Activated CD8-positive, alpha-beta memory T cell treated with anti-CD3 and anti-CD28 coated beads, Interleukin-2, amount 50 U/mL, for 1 hour (primary cell): ENCODE results near the gene KCTD5.

Source experiments
- DNase-seq: peaks from one replicate; pipeline ENCODE4 v3.0.0-alpha.2; 2020; ENCODE audit errors: extremely low read depth

Gene KCTD5

DNA sequence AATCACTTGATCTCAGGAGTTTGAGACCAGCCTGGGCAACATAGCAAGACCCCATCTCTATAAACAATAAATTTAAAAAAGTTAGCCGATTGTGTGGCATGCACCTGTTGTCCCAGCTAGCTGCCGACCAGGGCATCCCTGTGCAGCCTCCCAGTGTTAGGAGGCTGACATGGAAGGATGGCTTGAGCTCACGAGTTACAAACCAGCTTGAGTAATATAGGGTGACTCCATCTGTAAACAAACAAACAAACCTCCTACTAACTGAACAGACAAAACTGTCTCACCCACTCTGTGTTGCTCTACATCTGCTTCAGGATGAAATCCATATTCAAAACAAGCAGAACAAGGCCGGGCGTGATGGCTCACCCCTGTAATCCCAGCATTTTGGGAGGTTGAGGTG is 44.6 kb downstream of the KCTD5 start:
- no peak for DNase-seq

DNA sequence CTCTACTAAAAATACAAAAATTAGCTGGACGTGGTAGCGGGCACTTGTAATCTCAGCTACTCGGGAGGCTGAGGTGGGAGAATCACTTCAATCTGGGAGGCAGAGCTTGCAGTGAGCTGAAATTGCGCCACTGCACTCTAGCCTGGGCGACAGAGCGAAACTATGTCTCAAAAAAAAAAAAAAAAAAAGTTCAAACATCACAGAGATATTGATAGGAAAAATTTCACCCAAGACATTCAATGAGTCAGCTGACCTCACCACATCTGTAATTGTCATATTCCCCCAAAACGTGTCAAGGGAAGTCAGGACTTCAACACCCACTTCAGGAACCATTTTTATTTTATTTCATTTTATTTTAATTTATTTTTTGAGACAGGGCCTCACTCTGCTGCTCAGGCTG is 45.7 kb downstream of the KCTD5 start:
- no peak for DNase-seq

DNA sequence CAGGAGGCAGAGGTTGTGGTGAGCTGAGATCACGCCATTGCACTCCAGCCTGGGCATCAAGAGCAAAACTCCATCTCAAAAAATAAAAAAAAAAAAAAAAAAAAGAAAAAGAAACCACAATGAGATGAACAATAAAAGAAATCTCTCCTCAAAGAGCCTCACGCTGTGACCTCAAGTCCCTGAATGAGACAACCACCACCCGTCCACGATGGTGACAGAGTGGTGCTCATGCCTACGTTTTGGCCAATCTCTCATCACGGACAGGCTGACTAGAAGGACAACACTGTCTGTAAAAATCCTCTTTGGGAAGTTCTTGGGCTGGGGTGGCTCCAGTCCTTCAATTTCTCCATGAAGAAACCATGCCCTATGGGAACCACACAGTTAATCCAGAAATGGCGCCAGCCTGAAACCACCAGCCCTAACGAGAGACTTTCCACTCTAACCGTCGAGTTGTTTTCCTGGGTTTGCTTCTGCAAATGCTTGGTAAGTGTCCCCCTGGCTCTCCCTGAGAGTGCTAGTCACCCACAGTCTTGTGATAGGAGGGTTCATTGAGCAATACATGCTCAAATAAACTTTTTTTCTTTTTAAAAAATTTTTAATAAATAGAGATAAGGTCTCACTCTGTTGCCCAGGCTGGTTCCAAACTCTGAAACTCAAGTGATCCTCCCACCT is 52.7 kb downstream of the KCTD5 start:
- DNase-seq: no peak

DNA sequence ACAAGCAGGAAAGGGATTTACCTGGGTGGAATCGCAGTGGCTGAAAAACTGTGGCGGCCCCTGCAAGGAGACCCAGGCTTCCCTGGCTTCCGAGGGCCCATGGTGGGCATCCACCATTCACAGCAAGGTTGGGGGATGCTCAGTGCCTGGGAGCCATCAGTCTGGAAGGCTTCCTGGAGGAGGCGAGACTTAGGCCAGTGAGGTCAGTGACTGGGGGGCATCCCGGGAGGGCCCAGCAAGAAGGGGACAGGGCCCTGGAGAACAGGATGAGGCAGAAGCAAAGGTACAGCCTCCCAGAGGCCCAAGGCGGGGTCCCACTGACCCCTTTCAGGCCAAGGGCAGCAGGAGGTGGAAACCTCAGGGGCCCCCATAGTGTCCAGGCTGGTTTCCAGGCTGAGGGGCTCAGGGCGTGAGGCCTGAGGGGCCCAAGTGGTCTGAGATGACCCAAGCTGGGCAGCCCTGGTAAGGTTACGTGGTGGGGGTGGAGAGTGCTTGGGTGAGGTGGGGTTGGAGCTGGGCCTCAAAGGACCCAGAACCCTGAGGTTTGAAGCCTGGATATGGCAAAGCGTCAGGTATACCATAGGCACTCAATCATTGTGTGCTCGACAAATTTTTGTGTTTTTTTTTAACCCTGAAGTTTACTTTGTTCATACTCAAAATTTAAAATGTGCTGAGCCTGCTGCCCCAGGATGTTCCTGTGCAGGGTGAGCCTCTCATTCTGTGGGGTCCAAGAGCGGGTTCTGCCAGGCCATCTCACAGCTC is 54.3 kb downstream of the KCTD5 start:
- no peak for DNase-seq

DNA sequence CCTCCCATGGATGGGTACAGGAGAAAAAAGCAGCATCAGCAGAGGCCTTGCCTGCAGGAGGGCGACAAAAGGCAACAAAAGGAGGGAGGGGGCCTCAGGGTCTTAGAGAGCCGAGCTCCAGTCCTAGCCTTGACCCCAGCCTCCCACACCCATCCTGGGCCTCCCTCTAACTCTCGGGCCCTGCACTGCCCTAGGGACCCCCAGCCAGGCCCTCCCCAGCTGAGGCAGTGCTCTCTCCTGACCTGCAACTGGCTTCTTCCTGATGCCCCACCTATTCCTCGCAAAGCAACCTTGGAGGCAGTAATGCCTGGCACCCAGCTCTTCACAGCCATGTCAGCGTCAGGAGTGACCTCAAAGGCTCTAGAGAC is 54.9 kb downstream of the KCTD5 start:
- no peak for DNase-seq

DNA sequence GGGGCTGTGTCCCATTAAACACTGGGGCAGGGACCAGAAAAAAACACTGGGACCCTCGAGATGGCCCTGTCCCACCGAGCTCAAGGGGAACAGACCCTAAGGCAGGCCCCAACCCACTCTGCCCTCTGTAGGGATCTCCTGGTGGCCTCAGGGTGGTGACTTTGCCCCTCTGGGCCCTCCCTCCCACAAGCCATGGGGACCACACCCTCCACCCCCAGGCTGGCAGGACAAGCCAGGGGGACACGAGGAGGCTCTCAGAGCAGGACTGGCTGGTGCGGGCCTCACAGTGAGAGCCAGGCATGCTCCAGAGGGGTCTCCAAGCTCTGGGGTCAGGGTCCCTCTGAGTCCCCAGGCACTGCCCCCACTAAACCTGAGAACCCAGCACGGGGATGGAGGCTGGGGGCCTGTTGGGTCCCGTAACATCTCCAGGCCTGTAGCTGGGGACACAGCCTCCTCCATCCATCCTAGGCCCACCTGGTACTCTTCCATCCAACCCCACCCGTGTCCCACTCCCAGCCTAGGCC is 55.6 kb downstream of the KCTD5 start:
- DNase-seq: no peak

DNA sequence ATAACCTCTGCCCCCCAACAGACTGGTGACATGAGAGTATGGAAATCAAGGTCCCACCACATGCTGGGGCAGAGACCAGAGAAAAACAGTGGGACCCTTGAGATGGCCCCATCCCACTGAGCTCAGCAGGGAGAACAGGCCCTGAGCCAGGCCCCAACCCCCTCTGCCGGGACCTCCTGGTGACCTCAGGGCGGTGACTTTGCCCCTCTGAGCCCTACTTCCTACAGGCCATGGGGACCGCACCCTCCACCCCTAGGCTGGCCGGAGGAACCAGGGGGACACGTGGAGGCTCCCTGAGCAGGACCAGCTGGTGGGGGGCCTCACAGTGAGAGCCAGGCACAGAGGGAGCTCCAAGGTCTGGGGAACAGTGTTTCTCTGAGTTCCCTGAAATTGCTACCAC is 56.3 kb downstream of the KCTD5 start:
- DNase-seq: no peak

DNA sequence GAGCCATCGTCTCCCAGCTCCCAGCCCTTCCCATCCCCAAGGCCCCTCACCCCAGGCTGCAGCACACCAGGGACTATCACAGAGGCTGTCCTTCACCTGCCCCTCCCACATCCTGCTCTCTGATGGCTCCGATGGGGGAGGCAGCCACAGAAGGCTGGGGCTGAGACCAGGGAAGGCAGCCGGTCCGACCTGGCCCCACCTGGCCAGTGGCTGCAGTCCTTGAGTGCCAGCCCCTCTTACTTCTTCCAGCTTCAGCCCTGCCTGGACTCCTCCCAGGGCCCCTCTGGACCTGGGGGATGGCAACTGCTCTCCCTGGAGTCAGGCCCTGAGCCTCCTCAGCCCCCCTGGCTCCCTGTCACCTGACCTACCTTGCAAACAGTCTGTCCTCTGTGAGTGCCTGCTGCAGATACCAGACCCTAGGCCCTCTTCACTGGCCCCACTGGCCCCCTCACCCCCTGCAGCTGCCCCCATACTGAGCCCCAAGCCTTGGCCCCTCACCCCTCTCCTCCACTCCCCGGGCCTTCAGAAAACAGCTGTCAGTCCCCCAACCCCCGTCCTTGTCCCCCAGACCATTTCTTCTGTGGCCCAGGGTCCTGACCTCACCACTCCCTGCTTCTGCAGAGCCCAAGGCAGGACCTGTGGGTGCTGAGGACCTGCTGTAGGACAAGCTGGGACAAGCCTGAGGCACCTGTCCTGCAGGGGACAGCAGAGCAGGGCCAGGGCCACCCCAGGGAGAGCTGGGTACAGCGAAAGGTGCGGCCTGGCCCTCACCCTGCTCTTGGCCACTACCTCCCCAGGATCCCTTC is 57.5 kb downstream of the KCTD5 start:
- no peak for DNase-seq

DNA sequence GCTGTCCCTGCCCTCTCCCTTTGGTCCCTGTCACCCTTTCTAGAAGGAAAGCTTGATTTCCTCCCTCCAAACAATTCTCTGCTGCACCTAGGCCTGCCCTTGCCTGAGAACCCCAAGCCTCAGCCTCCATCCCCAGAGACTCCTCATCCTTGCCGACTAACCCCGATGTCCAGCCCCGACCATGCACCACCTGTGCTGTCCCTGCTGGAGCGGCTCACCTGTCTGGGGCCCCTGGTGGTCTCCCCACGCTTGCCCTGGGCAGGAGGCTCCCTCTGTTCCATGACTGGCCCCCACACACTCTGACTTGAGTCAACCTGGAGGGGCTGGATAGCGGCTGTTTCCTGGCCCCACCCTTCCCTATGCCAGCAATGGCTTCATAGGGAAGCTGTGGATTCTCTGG is 58.2 kb downstream of the KCTD5 start:
- no peak for DNase-seq

DNA sequence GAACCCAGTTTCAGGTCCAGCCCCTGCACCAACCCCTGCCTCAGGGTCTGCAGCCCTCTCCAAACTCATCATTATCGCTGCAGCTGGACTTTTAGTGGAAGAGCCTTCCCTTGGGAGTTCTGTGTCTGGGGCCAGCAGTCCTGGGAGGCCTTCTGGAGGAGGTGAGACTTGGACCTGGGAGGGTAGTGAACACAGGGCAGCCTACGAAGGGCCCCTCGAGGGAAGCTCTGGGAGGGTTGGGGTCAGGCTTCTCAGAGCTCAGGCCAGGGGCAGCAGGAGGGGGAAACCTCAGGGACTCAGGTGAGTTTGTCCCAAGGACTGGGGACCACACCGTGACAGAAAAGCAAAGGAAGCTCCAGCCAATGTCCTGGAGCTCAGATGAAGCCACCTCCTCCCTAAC is 58.8 kb downstream of the KCTD5 start:
- DNase-seq: no peak

DNA sequence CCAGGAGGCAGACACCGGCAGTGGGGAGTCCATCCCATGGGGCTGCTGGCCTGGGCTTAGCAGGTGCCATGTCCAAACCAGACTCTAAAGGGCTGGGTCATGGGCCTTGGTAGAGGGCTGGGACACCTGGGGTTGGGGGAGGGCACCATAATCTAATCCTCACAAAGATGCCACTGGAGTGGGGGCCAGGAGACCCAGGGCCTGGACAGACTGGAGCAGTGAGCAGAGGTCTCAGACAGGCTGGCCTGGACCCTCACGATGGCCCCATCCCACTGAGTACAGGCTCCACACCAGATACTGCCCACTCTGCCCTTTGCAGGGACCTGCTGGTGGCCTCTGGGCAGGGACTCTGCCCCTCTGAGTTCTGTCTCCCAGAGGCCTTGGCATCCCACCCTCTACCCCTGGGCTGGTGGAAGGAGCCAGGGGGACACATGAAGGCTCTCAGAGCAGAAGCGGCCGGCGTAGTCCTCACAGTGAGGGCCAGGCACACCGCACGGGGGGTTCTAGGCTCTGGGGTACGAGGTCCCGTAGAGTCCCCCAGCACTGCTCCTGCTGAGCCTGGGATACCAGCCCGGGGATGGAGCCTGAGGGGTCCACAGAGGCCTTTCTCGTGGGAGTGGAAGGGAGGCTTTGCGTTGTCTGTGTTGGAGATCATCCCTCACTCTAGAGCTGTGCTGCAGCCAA is 60.1 kb downstream of the KCTD5 start:
- DNase-seq: no peak

DNA sequence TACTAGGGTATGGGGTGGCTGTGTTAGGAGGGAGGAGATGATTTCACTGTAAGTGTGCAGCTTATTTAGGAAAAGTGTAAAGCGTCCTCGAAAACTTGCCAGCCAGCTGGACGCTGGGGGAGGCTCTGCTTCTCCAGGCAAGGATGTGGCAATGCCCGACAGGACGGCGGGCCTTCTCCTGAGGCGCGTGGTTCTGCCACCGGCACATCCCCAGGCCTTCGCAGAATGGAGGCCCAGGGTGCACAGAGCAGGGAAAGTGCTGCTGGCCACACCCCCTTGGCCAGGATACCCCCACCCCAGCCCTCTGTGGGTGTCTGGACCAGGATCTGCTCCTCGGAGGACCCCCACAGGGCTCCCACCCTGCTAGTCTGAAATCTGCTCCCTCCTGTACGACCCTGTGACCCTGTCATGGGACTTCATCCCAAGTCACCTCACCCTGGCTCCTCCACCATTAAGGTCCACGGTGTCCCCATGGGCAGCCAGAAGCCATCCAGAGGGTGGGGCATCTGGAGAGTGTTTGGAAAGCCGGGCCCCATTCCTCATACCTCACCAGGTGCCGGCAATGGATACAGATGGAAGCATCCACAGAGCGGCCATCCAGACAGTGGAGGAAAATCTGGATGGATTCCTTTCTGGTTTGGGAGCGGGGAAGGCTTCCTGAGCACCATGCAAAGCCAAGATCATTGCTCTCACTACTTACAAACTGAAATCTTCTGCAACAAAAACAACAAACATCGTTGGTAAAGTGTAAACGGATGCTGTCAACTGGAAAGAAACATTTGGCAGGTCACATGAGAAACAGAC is 60.9 kb downstream of the KCTD5 start:
- no peak for DNase-seq

DNA sequence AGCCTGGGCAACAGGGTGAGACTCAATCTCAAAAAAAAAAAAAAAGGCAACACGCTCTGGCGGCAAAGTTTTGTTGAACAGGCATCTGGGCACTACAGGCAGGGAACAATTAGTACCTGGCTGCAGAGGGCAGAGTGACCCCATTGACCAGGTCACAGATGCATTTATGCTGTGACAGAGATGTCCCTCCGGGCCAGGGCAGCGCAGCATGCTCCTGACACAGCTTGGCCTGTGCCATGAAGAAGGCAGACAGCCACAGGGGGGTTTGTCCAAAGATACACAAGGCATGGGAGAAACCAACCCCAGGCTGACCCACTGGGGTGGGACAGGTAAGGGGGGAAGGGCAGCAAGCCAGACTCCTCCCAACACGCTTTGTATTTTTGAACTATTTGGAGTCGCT is 62.4 kb downstream of the KCTD5 start:
- DNase-seq: no peak

DNA sequence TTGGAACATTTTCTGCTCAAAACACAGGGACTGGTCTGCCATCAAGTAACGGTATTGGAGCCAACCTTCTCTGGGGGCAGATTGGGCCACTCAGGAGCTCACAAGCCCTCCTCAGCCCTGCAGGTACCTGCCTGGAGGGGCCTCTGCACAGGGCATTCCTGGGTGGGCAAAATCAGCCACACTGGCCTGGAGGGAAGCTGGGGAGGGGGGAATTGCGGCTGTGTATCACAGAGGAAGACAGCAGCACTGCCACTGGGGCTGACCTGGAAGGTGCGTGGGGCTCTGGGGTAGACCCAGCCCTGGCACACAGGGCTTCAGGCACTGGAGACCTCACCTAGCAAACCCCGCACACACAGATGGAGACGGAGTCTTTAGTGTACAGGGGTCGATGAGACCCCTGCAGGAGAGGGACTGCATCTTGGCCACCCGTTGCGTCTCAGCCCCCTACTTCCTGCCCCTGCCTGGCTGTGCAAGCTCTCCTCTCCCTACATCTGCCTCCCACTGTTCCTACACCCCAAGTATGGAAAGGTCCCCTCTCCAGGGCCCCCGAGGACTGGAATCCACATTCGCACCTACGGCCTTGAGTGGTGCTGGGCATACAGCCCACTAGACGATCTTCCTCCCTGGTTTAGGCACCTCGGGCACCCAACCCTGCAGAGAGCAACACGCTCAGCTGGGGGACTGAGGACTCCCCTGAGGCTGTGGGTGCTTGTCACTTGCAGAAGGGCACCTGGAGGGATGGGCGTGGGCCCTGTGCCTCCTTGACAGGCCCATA is 63.0 kb downstream of the KCTD5 start:
- DNase-seq: no peak

DNA sequence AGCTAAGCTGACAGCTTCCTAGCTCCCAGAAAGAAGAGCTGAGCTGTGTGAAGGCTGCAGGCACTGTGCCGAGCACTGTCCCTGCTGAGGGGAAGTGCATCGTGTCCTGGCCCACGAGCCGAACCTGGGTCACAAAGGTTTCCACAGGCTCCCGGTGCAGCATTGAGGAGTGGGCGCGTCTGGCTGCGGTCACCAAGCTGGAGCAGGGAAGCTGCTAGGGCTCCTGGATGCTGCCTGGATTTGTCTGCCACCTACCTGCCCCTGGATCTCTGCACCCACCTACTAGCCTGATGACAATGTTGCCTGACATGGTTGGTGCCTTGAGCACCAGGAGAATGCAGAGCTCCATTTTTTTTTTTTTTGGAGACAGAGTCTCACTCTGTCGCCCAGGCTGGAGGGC is 63.6 kb downstream of the KCTD5 start:
- no peak for DNase-seq

DNA sequence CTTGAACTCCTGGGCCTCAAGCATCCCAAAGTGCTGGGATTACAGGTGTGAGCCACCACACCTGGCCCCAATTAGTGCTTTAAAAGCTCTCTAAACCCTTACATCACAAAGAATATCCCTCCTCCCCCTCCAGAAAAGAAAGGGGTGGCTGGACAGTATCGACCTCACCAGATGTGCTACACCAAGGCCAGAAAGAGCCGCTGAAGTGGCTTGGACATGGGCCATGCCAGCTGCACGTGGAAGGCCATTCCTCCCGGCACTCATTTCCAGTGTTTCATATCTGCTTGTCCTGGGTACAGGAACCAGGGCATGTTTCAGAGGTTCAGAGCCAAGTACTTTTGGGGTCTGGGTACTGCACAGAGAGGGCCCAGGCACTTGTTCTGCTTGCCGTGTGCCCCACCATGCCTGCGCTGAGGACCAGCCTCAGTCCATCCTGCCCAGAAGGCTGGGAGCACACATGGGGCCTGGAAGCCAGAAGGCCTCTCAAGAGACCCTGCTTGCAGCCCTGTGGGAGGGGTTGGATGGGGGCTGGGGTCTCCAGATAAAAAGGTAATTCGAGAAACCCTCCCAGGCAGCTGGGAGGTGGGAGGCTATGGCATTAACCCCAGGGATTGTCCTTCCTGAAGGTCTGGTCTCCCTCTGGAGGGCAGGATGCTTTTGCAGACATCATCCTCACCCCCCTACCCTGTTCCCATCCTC is 66.6 kb downstream of the KCTD5 start:
- no peak for DNase-seq

DNA sequence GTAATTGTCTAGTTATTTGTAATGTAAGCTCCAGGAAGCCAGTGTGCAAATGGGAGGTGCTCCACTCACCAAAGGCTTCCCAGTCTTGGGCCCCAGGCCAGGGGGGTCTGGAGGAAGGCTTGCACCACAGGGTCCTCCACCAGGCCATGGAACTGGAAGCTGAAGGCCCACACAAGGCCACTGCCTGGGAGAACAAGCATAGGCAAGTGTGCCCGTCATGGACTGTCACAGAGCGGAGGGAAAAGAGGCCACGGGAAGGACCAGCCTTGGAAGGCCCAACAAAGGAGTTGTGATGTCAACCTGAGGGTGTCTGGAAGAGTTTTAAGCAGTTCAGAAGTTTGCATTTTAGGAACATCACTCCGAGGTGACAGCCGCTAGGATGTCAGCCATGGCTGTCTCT is 67.2 kb downstream of the KCTD5 start:
- no peak for DNase-seq

DNA sequence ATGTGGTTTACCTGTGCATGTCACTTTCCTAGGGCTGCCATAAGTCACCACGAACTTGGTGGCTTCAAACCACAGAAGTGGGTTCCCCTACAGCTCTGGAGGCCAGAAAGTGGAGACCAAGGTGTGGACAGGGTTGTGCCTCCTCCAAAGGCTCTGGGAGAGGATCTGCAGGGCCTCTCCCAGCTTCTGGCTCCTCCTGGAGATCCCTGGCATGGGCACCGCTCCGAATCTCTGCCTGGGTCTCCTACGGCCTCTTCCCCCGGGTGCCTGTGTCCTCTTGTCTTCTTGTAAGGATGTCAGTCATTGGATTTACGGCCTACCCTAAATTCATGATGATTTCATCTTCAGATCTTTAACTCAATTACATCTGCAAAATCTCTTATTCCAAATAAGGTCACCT is 67.6 kb downstream of the KCTD5 start:
- DNase-seq: no peak

DNA sequence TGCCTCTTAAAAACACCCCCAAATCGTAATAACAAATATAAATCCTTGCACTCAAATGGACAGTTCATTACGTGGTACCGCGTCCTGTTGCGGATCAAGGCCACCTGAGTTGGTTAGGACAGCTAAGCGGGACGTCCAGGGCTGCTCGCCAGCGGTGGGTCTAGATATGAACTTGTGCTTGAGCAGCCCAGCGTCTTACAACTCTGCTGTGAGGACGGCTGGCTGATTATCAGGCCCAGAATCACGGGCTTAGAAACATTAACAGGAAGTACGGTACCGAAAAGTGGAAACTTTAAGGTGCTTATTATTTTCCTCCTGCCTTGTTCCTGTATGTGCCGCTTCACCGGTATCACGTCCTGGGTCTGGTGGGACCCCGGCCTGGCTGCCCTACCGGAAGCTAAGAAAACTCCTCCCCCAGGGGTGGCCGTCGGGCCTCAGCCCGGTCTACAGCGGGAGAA is 69.3 kb downstream of the KCTD5 start:
- DNase-seq: no peak
